ENCODE measurements around the gene SLC19A3. TPM values are rescaled to one million over a fixed set of nuclear protein-coding genes. Genes with fewer than 3 reads are reported as not detected.

Gene SLC19A3
- total and polyA plus RNA-seq, 7 donors, result 0.11 to 0.69 (median 0.34) TPM; not detected in 1

GRCh38 chr2:227719641-227720040, 1.8 kb upstream of the SLC19A3 start:
- no peak for DNase-seq
- Histone ChIP-seq H3K9me3 (no peaks in the 10 kb centered on the region), H3K27me3 (ENCODE audit: insufficient read depth in 3 of 3, low read length in 2 of 3) (peaks cover 0 to 13% (median 0%) of the 10 kb centered on the region in 3 donors), H3K27ac (no peak overlapping the region), H3K4me1 (no peaks in the 10 kb centered on the region), H3K36me3 (ENCODE audit: insufficient read depth in 1 of 2, low read depth in 1 of 2) (no peaks in the 10 kb centered on the region), H3K4me3 (no peak overlapping the region)
- ATAC-seq, result no peak
- 93 to 95% (median 95%) methylated on average over 4 of the region's 4 CpGs for WGBS, 3 donors
- intact Hi-C loops (cut with DNase I), result no loop called here
- no peak for TF ChIP-seq CTCF (IDR thresholded peaks at IDR 0.05)

- no peak overlapping the region for H3K27ac ChIP-seq
- WGBS, 3 donors, result 93 to 98% (median 98%) methylated on average over 2 of the region's 2 CpGs
- intact Hi-C loops (cut with DNase I), result no loop called here
Observed at GRCh38 chr2:227716501-227716900, 1.3 kb downstream of the SLC19A3 start.

GRCh38 chr2:227713291-227713690, 4.5 kb downstream of the SLC19A3 start:
- Histone ChIP-seq H3K27ac (no peak overlapping the region), H3K36me3 (ENCODE audit: insufficient read depth in 1 of 2, low read depth in 1 of 2) (no peaks in the 10 kb centered on the region), H3K9me3 (no peaks in the 10 kb centered on the region), H3K4me3 (no peak overlapping the region), H3K27me3 (ENCODE audit: insufficient read depth in 3 of 3, low read length in 2 of 3) (peaks cover 0 to 9% (median 0%) of the 10 kb centered on the region in 3 donors), H3K4me1 (no peaks in the 10 kb centered on the region)
- ATAC-seq (no peak), DNase-seq (no peak)
- 45 to 100% (median 98%) methylated on average over 1 of the region's 1 CpG for WGBS, 3 donors
- intact Hi-C loops (cut with DNase I), result no loop called here
- TF ChIP-seq CTCF (IDR thresholded peaks at IDR 0.05), result no peak

More at GRCh38 chr2:227716501-227716900, 1.3 kb downstream of the SLC19A3 start:
- Histone ChIP-seq H3K4me3 (no peak overlapping the region), H3K9me3 (no peaks in the 10 kb centered on the region), H3K4me1 (no peaks in the 10 kb centered on the region), H3K27me3 (ENCODE audit: insufficient read depth in 3 of 3, low read length in 2 of 3) (peaks cover 0 to 13% (median 0%) of the 10 kb centered on the region in 3 donors), H3K36me3 (ENCODE audit: insufficient read depth in 1 of 2, low read depth in 1 of 2) (no peaks in the 10 kb centered on the region)
- no peak for ATAC-seq
- DNase-seq, result no peak
- no peak for TF ChIP-seq CTCF (IDR thresholded peaks at IDR 0.05)

GRCh38 chr2:227710986-227711385, 6.8 kb downstream of the SLC19A3 start:
- Histone ChIP-seq H3K27ac (no peak overlapping the region), H3K36me3 (ENCODE audit: insufficient read depth in 1 of 2, low read depth in 1 of 2) (no peaks in the 10 kb centered on the region), H3K27me3 (ENCODE audit: insufficient read depth in 3 of 3, low read length in 2 of 3) (no peaks in the 10 kb centered on the region), H3K4me1 (no peaks in the 10 kb centered on the region), H3K4me3 (no peak overlapping the region), H3K9me3 (no peaks in the 10 kb centered on the region)
- WGBS, 3 donors, result 90 to 94% (median 92%) methylated on average over 7 of the region's 7 CpGs
- no peak for TF ChIP-seq CTCF (IDR thresholded peaks at IDR 0.05)
- DNase-seq (no peak), ATAC-seq (no peak)
- intact Hi-C loops (cut with DNase I), result no loop called here

- TF ChIP-seq CTCF (IDR thresholded peaks at IDR 0.05), result no peak
- H3K36me3 ChIP-seq (ENCODE audit: insufficient read depth in 1 of 2, low read depth in 1 of 2), result no peaks in the 10 kb centered on the region
- ATAC-seq (no peak), DNase-seq (no peak)
- H3K9me3 ChIP-seq, result no peaks in the 10 kb centered on the region
- 80 to 92% (median 88%) methylated on average over 6 of the region's 6 CpGs for WGBS, 3 donors
- no peak overlapping the region for H3K27ac ChIP-seq
- intact Hi-C loops (cut with DNase I), result no loop called here
- no peak overlapping the region for H3K4me3 ChIP-seq
- H3K27me3 ChIP-seq (ENCODE audit: insufficient read depth in 3 of 3, low read length in 2 of 3), result no peaks in the 10 kb centered on the region
- H3K4me1 ChIP-seq, result no peaks in the 10 kb centered on the region
Observed at GRCh38 chr2:227707390-227707789, 10.4 kb downstream of the SLC19A3 start.

Data from psoas muscle (tissue), 8 donors.